ENCODE measurements around the gene LRP4.
A peak's percentile ranks its signal among the peaks of the same experiment; 100 is the strongest.
"Not testable (repeated sequence)": the region's sequence is repeated elsewhere in the genome, so short reads cannot be mapped to it uniquely, and the experiment has no call there.

The LRP4 gene

GRCh38 chr11:46918083-46918787 is at the start of gene LRP4:
Gene LRP4, minus strand, starts transcription at chr11:46918550. Its CDS starts 171 bp downstream, at chr11:46918379.
- peak; percentile 23 for DNase-seq

DNA sequence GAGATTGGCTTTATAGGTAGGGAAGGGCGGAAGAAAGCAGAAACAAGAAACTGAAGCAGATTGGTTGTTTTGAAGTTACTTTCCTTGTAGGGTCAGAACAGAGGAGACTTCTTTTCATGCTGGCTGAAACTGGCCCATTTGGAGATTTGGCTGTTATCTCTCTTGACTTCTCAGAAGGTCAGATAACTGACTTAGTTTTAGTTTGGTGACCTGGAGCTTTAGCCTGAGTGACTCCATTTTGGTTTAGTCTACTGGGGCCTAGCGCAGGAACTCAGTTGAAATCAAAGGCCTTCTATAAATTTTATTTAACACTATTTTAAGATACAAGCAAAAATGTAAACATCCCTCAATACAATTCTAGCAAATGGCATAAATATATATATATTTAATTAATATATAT is 49.6 kb upstream of the LRP4 start:
- no peak for DNase-seq

DNA sequence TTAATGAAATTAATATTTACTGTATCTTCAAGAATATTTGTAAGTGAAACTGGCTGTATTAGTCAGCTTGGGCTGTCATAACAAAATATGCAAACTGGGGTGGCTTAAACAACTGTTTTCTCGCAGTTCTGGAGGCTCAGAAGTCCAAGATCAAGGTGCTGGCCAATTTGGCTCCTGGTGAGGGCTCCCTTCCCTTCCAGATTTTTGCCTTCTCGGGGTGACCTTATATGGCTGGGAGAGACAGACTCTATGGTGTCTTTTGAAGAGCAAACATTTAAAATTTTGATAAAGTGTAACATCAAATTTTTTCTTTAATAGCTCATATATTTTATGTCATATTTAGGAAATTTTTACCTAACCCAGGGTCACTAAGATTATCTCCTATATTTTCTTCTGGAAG is 48.4 kb upstream of the LRP4 start:
- no peak for DNase-seq

DNA sequence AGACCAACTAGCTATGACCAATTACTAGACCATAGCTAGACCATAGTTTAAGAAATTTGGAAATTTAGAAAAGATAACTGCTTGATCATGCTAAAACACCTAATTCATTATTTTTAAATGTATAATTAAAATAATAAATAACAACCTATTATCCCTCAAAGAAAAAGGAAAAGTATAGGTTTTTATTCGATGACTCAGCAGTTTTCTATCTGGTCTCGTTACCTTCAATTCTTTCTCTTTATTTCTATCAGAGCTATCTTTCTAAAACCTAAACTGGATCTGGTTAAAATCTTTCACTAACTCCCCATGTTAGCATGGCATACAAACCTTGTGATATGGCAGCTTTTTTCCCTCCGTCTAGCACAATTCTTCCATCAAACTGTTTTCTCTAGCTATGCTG is 45.5 kb upstream of the LRP4 start:
- DNase-seq = no peak

DNA sequence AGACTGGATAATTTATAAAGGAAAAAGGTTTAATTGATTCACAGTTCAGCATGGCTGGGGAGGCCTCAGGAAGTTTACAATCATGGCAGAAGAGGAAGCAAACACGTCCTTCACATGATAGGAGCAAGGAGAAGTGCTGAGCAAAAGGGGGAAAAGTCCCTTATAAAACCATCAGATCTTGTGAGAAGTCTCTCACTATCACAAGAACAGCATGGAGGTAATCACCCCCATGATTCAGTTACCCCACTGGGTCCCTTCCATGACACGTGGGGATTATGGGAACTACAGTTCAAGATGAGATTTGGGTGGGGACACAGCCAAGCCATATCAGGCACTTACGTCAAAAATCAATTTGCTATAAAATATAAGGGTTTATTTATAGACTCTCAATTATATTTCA is 43.5 kb upstream of the LRP4 start:
- not testable (repeated sequence) for DNase-seq

DNA sequence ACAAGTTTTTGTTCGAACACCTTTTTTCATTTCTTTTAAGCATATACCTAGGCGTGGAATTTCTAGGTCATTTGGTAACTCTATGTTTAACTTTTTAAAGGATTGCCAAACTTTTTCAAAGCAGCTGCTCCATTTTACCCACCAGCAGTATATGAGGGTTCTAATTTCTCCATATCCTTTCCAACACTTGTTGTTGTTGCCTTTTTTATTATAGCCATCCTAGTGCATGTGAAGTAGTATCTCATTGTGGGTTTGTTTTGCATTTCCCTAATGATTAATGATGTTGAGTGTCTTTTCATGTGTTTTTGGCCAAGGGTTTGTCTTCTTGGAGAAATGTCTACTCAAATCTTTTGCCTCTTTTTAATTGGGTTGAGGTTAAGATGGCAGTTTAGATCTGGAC is 42.7 kb upstream of the LRP4 start:
- no peak for DNase-seq

DNA sequence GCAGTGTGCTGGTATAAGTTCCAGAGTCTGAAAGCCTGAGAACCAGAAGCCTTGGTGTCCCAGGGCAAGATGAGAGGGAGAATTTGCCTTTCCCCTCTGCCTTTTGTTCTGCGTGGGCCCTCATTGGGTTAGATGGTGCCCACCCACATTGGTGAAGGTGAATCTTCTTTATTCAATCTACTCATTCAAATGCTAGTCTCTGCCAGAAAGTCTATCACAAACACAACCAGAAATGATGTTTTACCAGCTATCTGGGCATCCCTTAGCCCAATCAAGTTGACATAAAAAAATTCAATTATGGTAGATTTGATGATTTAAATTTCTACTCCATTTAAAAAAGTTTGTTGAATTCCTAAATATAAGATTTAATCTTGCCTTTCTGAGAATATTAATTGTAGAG is 40.4 kb upstream of the LRP4 start:
- no peak for DNase-seq

DNA sequence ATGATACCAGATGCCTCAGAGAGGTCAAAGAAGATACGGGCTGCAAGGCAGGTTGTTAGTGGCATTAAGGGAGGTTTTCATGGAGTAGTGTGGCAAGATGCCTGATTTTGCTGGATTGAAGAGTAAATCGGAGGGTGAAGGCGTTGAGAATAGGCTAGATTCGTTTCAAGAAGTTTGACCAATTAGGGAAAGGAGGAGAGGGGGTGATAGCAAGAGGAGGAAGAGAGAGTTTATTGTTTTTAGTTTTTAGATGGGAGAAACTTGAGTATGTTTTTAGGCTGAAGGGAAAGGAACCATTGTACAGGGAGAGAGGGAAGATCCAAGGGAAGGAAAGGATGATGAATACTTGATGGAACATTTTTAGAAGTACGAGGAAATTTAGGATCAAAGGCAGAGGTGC is 34.7 kb upstream of the LRP4 start:
- DNase-seq = no peak

DNA sequence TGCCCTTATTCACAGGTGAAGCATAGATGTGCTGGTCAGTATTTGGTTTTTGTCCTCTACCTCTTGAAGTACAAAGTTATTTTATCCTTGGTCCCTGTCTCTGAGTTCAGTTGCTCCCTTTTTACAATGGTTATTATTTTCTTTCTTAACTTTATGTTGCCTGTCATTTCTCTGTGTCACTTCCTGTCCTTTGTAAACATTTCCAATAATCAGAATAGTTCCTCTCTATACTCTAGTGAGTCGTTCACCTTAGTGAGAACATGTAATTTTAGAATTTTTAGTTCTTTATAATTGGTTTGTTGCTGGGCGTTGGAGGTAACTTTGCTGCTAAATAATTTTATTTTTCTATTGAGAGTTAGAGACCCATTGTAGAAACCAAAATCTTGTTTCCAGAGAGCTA is 34.2 kb upstream of the LRP4 start:
- DNase-seq = no peak

- DNase-seq = no peak
These were observed 33.5 kb upstream of the LRP4 start for GRCh38 chr11:46951864-46952263.

GRCh38 chr11:46949297-46949696 is 30.9 kb upstream of the LRP4 start:
- no peak for DNase-seq

GRCh38 chr11:46948378-46949131 is 30.2 kb upstream of the LRP4 start:
- DNase-seq = no peak

DNA sequence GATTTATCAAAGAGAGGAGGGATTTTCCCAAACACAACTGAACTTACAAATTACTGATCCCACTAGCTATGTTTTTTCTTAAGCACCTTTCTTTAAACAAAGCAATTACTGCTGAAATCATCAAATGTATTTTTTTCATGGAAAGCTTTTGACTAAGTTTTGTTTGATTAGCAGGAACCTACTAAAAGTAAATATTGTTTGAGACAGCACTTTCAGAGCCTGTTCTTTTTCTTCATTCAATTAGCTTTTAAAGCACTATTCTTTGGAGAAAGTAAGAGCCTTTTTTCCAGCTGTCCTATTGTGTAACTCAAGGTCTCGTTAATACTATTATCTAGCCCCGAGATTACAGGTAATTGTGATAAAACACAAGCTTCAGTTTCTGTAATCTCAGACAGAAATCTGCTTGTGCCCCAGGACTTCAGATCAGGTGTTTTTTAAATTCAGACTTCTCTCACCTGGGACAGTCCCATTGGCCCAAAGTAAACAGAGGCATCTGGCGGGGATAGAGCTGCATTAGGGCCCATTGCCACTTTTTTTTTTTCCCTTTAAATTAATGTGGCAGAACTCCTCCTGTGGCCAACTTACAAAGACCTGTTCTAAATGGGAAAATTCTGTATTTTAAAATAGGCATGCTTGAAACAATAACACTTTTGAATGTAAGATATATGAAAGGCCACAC is 29.2 kb upstream of the LRP4 start:
- no peak for DNase-seq

DNA sequence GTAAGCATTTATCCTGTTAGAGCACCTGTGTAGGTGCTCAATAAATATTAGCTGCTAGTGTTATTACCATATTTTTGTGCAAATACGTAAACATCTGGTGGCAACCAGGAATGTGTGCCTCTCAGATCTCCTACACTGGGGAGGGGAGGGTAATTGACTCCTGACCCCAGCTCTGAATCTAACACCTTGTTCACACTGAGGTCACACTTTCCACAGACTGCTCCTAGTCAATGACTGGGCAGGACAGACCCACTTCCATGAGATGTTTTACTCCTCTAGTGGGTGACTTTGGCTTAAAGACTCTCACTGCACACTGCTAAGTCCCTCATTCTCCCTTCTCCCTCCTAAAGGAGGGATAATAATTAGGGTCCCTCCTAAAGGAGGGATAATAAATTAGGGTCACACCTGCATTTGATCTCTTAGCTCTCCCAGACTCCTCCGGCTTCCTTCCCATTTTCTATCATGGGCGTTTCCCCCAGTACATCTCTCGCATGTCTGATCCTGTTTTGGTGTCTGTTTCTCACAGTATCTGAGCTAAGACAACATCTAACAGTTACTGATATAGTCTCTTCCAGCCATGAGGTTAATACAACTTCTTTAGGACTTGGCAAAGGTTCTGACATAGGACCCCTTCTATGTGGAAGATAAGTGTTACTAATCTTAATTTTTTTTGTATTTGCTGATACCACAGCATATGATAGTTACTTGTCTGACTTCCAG is 26.2 kb upstream of the LRP4 start:
- DNase-seq = no peak

DNA sequence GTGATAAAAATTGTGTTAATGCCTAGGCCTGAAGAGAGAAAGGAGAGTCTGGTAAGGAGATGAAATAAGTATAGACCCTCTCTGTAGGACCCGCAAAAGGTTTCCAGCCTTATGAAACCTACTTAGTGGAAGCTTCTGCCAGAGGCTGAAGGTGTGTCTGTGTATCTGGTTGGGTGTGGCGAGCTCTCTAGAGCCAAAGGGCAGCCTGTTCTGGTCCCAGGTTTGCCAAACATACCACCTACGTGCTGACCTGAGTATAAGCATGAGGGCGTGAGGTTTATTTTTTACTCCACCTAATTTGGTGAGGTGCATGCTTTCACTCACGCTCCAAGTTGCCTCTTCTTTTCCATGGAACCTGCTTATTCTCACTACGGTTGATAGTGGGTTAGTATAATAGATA is 23.8 kb upstream of the LRP4 start:
- no peak for DNase-seq

- peak; percentile 89 for DNase-seq
These were observed 18.1 kb upstream of the LRP4 start, which contains the start of gene CSTPP1 for GRCh38 chr11:46936138-46937110. Gene CSTPP1, plus strand, starts transcription at chr11:46936761. Its CDS starts 45 bp downstream, at chr11:46936806.

DNA sequence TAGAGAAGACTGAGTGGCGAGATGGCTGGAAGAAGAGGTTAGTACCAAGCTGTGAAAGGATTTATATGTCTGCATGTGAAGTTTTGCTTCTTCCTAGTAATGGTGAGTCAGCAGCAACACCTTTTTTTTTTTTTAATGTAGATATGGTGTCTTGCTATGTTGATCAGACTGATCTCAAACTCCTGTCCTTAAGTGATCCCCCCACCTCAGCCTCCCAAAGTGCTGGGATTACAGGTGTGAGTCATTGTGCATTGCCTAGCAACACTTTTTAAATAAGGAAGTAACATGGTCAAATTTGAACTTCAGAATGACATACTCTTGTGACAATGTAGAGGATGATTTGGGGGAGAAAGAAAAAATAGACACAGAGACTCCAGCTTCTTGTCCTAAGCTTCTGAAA is 11.7 kb upstream of the LRP4 start:
- DNase-seq = no peak

DNA sequence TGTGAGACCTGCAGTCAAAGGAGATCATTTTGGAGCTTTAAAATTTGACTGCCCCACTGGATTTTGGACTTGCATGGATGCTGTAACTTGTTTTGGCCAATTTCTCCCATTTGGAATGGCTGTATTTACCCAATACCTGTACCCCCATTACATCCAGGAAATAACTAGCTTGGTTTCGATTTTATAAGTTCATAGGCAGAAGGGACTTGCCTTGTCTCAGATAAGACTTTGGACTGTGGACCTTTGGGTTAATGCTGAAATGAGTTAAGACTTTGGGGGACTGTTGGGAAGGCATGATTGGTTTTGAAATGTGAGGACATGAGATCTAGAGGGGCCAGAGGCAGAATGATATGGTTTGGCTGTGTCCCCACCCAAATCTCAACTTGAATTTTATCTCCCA is 10.4 kb upstream of the LRP4 start:
- not testable (repeated sequence) for DNase-seq

DNA sequence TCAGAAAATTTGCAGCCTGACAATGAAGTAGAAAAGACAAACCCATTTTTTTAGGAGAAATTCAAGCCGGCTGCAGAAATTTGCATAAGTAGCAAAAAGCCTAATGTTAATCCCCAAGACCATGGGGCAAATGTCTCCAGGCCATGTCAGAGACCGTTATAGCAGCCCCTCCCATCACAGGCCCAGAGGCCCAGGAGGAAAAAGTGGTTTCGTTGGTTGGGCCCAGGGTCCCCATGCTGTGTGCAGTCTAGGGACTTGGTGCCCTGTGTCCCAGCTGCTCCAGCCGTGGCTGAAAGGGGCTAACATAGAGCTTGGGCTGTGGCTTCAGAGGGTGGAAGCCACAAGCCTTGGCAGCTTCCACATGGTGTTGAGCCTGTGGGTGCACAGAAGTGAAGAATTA is 9.6 kb upstream of the LRP4 start:
- not testable (repeated sequence) for DNase-seq

DNA sequence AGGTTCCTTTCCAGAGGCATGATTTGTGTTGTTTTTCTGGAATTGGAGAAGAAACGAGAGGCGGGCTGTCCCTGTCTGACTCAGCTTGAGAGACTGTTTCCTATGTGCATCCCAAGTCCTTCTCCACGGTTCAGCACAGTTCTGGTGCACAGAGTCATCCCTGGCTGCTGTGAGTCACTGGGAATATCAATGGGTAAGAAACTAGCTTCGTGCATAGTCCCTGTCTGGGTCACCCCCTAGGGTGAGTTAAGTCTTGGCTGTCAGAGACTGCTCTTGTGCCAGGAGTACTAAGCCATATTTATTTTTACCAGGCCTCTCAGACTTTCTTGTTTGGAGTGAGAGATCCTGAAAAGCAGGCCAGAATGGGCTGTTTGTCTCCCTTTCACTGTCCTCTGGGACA is 2.4 kb upstream of the LRP4 start:
- no peak for DNase-seq

DNA sequence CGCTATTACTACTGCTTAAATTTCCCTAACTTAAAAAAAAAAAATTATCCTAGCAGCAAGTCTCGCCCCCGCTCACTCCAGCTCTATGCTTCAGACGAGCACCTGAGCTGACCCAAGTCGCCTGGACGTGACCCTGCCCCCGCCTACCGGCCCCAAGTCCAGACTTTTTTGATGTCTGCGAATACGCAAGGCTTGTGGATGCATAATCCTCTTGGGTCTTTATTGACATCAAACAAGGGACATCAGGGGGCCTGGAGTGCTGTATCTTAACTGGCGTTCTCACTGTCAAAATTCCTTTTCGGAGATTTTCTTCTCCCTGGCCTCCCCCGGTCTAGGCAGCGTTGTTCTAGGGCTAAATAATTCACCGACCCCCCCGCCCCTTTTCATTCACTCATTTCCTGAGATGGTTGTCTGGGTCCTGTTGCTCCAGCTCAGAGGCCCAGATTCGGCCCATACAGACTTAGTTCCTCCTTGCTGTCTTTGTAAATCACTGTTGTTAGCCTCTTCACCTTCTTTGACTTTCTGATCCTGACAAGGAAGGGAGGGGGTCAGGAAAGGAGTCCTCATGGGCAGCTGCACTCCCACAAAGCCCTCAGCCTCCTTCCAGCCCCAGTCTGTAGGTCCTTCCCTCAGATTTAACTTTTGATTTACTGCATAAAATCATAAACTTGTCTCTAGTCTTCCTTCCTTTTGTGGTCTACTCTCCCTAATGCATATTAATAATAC is 601 bp upstream of the LRP4 start:
- DNase-seq = no peak

- no peak for DNase-seq
These were observed 628 bp downstream of the LRP4 start for GRCh38 chr11:46917762-46918082.

Data from CD4-positive, alpha-beta T cell treated with Interferon gamma for 1 hour (primary cell).